GM18526 (cell line): Measurements from ENCODE around the gene FLRT2.

Experiments used
- POLR2A ChIP-seq: IDR thresholded peaks from 3 replicates; pipeline ENCODE4 v1.6.1; 2011; ENCODE audit not compliant: insufficient read length; ENCODE audit errors: extremely low read depth

Gene FLRT2

DNA sequence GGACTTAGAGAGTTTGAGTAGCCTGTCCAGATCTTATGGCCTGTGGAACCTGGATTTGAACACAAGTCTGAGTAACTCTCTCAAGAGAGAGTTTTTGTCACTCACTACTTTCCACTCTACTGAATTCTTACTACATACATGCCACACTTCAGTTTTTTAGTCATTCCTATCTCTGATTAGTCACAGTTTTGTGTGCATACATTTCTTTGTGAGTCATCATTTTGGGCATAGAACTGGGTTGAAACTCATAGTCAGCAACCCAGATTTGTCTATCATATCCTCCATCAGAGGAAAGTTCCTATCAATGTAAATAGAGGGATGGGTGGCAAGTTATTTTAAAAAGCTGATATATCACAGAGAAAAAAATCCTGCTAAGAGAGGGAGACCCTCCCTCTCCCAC is 42.9 kb downstream of the FLRT2 start:
- no peak for TF ChIP-seq POLR2A

DNA sequence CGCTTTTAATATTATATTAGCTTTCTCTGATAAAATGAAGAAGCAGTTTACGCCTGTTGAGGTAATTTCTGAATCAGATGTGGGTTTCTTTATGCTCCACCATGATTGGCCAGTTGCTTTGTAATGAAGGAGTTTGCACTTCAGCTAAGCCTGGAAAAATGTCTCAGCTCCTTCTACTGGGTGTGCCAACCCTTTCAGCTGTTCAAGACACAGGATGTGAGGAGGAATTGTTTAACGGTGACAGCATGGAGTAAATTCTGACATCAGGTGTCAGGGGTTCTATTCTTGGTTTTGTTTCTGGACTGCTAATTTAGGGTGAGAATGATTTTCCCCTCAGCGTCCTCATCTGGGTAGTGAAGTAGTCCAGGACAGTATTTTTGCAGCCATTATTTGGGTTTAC is 43.5 kb downstream of the FLRT2 start:
- no peak for TF ChIP-seq POLR2A

DNA sequence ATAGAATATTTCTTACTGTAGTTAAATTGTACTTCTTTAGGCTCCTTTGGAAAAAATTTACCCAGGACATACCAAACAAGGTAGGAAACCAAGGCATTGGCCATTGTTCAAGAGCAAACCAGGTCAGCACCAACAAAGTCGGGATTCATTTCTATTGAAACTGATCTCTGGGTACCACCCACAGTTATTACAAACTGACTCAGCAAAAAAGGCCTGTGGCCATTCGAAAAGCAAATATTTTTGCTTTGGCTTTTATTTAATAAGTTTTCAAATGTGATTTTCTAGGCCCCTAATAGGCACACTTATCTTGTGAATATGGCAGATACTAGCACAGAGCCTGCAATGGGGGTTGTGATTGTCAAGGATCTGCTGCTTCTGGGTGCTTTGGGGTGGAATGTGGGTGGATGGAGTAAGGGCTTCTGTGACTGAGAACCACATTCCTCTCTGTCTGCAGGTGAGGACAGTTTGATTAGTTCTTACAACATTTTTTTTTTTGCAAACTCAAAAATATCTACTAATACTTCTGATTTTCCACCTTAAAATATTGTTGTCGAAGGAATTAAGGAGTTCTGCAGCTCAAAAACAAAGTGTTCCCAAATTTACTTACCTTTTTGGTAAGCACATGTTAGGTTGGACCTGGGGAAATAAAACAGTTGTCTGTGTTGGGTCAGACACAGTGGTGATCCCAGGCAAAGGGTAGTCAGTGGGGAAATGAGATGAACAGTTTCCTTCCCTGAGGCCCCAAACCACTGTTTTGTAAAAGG is 45.1 kb downstream of the FLRT2 start:
- no peak for TF ChIP-seq POLR2A

DNA sequence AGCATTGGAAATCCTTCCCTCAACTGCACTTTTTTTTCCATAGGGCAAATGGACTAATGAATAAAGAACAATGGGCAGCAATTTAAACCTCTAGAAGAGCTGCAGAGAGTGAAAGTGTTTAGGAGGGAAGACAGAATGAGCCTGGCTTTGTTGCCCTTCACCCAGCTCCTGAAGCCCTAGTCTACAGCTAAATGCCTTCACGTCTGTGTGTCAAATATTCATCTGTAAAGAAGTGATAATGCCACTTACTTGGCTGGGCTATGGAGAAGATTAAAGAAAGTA is 45.6 kb downstream of the FLRT2 start:
- TF ChIP-seq POLR2A: no peak

DNA sequence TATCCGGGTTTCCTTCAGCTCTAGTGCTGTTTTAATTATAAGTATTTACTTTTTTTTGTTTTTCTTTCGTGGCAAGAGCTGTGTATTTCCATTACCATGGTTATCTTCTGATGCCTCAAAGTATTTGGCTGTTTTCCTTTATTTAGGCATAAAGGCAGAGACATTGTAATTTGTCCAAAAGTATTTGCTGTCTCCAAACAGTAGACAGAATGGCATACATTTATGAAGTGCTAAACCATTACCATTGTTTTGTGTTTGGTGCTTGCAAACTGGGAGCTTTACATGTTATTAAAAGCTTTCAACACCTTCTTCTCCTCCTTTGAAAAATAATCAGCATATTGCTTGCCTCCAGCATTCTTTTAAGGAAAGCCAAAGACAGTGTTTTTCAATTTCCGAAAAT is 46.3 kb downstream of the FLRT2 start:
- TF ChIP-seq POLR2A: no peak

DNA sequence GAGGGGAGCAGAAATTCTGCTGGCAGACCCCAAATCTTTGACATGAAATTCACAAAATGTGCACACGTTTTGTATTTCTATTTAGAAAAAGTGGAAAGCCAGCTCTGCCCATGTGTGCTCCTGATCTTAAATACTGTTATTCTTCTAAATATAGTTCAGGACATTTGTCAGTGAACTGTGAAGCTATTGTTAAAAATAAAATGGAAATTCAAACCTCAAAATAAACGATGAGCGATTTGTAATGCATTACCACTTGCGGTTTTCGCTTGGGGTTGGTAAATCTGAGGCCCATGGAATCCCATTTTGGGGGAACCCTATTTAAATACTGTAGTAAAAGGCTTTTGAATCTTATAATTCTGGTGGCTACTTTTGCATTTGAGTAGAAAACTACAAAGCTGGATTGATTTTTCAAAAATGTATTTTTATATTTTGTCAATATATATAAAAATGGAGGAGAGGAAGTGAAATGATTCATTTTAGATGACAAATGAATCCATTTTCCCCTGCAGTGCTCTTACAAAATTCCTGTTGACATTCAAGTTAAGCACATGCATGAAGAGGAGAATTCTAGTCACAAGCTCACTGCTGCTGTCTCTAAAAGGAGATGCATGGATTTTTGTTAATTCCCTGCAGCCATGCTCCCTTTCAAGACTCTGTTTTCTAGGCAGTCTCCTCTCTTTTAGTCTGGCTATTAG is 47.1 kb downstream of the FLRT2 start:
- no peak for TF ChIP-seq POLR2A

DNA sequence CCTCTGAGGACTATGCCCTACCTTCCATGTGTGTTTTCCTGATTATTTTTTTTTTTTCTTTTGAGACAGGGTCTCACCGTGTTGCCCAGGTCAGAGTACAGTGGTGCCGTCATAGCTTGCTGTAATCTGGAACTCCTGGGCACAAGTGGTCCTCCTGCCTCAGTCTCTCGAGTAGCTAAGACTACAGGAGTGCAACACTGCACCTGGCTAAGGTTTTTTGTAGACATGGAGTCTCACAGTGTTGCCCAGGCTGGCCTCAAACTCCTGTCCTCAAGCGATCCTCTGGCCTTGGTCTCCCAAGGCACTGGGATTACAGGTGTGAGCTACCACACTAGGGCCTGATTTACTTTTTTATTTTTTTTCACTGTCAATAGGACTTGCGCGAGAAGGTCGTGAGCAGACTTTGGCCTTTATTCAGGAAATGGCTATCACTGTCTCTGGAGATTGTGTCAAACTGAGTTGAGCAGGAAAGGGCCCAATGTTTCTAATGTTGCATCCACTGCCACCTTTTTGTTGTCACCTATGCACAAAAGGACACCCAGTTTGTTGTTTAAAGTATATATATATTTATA is 47.7 kb downstream of the FLRT2 start:
- no peak for TF ChIP-seq POLR2A

DNA sequence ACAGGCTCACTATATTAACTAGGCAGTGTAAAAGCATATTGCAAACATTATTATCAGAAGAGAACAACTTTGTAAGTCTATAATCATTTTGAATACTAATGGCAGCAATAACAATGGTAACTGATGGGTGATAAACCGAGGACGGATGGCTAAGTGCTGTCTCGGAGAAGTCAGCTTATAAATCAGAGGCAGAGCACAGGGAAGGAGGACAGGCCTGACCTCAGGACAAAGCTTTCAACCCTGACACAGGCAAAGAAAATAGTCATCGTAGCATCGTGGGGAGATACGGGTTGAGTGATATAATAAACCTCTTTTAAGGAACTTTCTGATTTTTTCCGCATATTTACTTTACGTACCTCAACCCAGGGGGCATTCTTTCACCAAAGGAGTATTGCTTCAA is 48.4 kb downstream of the FLRT2 start:
- no peak for TF ChIP-seq POLR2A

DNA sequence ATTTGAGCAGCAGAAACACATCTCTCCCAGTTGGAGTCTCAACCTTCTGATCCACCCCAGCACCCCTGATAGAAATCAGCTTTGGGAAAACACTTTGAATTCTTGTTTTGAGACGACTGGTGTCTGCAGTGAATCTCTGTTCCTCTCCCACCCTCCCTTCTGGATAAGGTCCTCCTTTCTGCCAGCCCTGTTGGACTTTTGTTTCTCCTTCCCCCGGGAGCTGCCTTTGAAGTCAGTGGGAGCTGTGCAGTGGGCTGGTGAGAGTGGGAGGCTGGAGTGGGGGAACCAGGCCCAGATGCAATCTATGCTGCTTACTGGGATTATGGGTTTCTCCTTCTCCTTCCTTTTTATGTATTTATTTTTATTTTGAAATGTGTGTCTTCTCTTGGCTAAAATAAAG is 49.0 kb downstream of the FLRT2 start:
- no peak for TF ChIP-seq POLR2A

DNA sequence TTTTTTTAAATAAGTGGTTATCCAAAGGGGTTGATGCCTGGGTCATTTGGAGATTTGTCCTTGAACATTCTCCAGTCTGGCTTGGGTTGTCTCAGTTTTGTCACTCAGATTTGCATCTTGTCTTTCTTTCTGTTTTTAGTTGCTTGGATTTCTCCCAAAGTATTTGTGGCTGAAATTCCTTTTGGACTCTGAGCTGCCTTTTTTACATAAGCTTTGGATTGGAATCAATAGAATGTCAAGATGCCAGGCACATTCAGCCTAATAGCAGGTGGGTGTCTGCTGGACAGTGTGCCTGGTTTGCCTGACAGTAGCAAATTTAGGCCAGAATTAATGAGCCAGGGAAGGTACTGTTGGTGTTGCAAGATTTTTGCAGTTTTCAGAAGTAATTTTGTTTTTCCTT is 50.0 kb downstream of the FLRT2 start:
- TF ChIP-seq POLR2A: no peak

DNA sequence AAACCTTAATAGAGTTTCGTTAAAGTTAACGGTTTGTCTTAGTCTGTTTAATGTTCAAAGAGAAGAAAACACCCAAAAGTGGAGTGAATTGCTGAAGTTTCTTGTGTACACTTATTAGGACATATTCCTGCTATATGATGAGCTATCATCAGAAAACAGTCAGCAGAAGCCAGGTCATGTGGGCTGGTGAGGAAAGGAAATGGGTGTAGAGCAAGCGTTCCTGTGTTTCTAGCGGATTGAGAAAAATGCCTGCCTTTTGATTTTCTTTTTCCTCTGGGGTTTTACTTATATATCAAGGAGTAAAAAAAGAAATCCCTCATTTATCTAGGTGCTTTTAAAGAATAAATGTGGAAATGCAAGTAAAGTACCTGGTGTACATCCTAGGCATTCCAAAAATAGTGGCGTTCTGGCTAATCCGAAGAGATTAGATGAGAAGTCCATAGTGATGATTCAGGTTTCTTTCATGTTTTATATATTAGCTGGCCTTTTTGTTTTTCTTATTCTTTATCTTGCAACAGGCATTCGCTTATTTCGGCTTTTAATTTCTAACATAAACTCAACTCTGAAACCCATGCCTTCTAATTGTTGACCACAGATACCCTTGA is 50.7 kb downstream of the FLRT2 start:
- TF ChIP-seq POLR2A: no peak

DNA sequence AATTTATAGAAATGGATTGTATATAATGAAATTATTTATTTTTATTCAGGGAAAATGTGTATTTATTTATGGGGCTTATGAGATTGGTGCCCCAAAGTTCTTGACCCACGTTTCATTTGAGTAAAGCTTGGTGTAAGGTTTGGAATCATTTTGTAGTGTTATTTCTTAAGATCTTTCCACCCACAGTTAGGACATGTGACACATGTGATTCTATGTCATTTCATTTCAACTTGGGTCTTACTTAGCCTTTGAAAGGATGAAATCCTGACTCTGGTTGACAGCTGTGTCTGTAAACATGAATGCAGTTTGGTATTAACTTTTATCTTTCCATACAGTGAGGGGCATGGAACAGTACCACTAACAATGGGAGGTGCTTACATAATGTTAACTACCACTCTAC is 51.7 kb downstream of the FLRT2 start:
- no peak for TF ChIP-seq POLR2A

DNA sequence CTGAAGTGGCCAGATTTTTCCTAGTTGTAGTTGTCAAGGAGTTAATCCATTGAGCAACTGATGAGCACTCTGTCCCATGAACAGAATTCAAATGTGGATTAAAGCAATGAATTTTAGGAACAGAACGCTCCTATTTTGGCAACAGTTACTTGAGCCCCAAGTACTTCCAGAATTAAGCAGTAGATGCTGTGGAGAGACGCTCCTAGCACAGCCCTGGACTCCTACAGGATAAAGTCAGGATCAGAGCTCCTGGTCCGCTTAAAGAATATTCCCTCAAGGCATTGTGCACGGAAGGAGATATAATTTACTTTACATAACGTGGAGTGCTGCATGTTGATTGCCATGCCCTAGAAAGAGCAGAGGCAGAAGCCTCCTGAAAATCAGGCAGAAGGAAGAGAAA is 53.4 kb downstream of the FLRT2 start:
- TF ChIP-seq POLR2A: no peak

DNA sequence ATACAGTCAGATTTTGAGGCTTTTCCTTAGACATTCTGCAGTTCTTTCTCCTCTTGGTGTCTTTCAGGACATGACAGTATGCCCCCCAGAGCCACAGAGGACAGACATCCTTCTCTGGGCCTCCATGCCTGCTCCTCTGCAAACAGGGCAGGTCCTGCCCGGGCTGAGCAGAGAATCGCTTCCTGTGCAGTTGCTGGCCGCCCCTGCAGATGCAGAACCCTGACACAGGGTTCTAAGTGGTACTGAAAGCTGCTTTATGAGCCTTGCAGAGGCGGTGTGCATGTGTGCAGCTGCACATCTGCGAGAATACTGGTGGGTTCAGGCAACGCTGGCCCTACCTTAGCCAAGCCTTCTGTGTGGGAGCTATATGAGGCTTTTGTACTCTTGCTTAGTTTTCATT is 54.5 kb downstream of the FLRT2 start:
- no peak for TF ChIP-seq POLR2A

DNA sequence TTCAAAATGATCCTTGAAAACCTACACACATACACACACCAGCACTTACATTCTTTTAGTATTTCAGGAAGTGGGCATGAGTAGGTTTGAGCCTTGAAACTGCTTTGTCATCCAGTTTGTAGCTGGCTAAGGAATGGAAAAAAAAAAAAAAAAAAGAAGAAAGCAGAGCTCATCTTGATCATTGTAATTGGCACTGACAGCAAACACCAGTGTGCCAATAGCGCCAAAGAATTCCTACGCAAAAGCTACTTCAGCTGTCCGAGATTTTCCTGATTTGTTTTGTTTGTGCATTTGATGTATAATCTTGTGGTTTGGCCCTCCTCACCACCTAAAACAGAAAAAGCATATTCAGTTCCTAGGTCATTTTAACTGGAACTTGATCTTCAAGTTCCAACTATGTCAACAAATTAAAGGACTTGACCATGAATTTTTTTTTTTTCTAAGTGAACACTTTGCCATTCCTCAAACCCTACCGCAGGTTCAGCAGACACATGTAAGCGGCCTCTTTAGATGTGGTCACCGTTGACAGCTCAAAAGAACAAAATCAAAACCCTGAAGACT is 57.3 kb downstream of the FLRT2 start:
- TF ChIP-seq POLR2A: no peak

DNA sequence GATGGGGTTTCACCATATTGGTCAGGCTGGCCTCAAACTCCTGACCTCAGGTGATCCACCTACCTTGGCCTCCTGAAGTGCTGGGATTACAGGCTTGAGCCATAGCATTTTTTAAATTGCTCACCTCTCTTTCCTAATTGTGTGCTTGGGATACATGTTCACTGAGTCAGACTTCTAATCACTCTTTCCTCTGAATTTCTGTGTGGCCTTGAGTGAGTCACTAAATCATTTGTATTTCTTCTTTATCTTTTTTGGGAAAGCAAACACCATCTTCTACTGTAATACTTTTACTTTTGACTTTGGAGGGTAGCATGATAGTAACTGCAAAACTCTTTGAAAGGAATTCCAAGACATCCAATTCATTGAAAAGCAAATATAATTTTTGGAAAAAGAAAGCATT is 60.8 kb downstream of the FLRT2 start:
- no peak for TF ChIP-seq POLR2A
